Prostate gland (tissue), 2 donors: Measurements from ENCODE around the gene AFF2. TPM values are rescaled to one million over a fixed set of nuclear protein-coding genes. Genes with fewer than 3 reads are reported as not detected.
A peak's percentile ranks its signal among the peaks of the same experiment; 100 is the strongest.

Source experiments
- DNase-seq: peaks from one replicate; pipeline ENCODE4 v3.0.0-alpha.2; 2019; ENCODE audit warnings: low spot score
- H3K27ac ChIP-seq, 2 donors: fragments of 200-600 bp; sonication (generic); 2 replicates each; pipeline ENCODE4 v1.5.1; 2017 to 2019
- H3K27me3 ChIP-seq: fragments of 200-600 bp; sonication (generic); replicated peaks from 2 replicates; pipeline ENCODE4 v1.5.1; 2019; ENCODE audit not compliant: insufficient read depth
- H3K36me3 ChIP-seq, 2 donors: fragments of 200-600 bp; sonication (generic); 1 replicate in 1 of 2; 2 replicates in 1 of 2; pipeline versions ENCODE4 v1.5.1 to v1.8.1; 2017 to 2019
- H3K4me1 ChIP-seq: fragments of 200-600 bp; sonication (generic); replicated peaks from 2 replicates; pipeline ENCODE4 v1.5.1; 2019
- H3K4me3 ChIP-seq, 2 donors: fragments of 200-600 bp; sonication (generic); 2 replicates each; pipeline ENCODE4 v1.5.1; 2017 to 2019
- H3K9me3 ChIP-seq: fragments of 200-600 bp; sonication (generic); 2 replicates; pipeline ENCODE4 v1.5.1; 2017
- CTCF ChIP-seq, 4 experiments: fragments of 200-600 bp in 2 of 4; fragments of 450-650 bp in 2 of 4; sonication (generic) in 2 of 4; IDR thresholded peaks; 1 replicate in 3 of 4; 2 replicates in 1 of 4; pipeline ENCODE4 v1.5.1; 2016 to 2019; ENCODE audit warnings: antibody characterized with exemption in 4 of 4, mild to moderate bottlenecking in 2 of 4, moderate library complexity in 2 of 4
- POLR2A ChIP-seq: fragments of 450-650 bp; IDR thresholded peaks from one replicate; pipeline ENCODE4 v1.6.1; 2016; ENCODE audit warnings: antibody characterized with exemption, mild to moderate bottlenecking
- POLR2AphosphoS5 ChIP-seq: sonication (generic); formaldehyde crosslinking; IDR thresholded peaks from one replicate; pipeline ENCODE4 v1.6.1; 2017; ENCODE audit warnings: antibody characterized with exemption
- WGBS: methylation state at CpG from one replicate; pipeline ENCODE4 v1.1.5; 2018; 5-methylcytosine and 5-hydroxymethylcytosine counted together
- intact Hi-C: fragments of 100-400 bp; cut with DNase I; formaldehyde crosslinking; loops from one replicate; pipeline ENCODE4 v1.14.2; 2022
- total RNA-seq, 2 donors: library from RNA; depleted of rRNA; stranded (reverse); fragments of >200 nt; gene quantifications; one replicate each; pipeline ENCODE4 v1.1.0, GENCODE V29; 2016

AFF2 gene
- 10 to 100 TPM in 1 of 2 donors, under 1 TPM in 1; 0.27 to 22.2 TPM for total RNA-seq

GRCh38 chrX:148500423-148501385, at the start of gene AFF2:
AFF2 (plus strand) TSS chrX:148500617; CDS start chrX:148501098, 481 bp downstream.
- peak within 1 kb of the TSS; percentile 21 to 22 for H3K4me3 ChIP-seq
- no peak within 1 kb of the TSS for H3K27ac ChIP-seq
- no peaks in the 10 kb centered on the region for H3K27me3 ChIP-seq
- no peaks in the 10 kb centered on the region for H3K36me3 ChIP-seq
- intact Hi-C loops: no loop called here
- H3K9me3 ChIP-seq: no peaks in the 10 kb centered on the region
- H3K4me1 ChIP-seq: no peaks in the 10 kb centered on the region
- DNase-seq: no peak
- TF ChIP-seq CTCF (IDR thresholded peaks at IDR 0.05) (no peak), POLR2A (no peak), POLR2AphosphoS5 (no peak)
- 1% methylated on average over 28 of the region's 115 CpGs for WGBS

- no peaks in the 10 kb centered on the region for H3K27me3 ChIP-seq
- DNase-seq: no peak
- no peaks in the 10 kb centered on the region for H3K9me3 ChIP-seq
- WGBS: 36% methylated on average over 3 of the region's 3 CpGs
- H3K4me3 ChIP-seq: no peak overlapping the region
- H3K27ac ChIP-seq: no peak overlapping the region
- H3K4me1 ChIP-seq: no peaks in the 10 kb centered on the region
- TF ChIP-seq CTCF (IDR thresholded peaks at IDR 0.05) (no peak), POLR2AphosphoS5 (no peak), POLR2A (no peak)
- no peaks in the 10 kb centered on the region for H3K36me3 ChIP-seq
- intact Hi-C loops: no loop called here
Observed at GRCh38 chrX:148457279-148457678, 43.1 kb upstream of the AFF2 start.

GRCh38 chrX:148459343-148459742, 41.1 kb upstream of the AFF2 start:
- DNase-seq: no peak
- no peaks in the 10 kb centered on the region for H3K27me3 ChIP-seq
- no peaks in the 10 kb centered on the region for H3K4me1 ChIP-seq
- no peak overlapping the region for H3K27ac ChIP-seq
- intact Hi-C loops: no loop called here
- no peaks in the 10 kb centered on the region for H3K36me3 ChIP-seq
- no peak for TF ChIP-seq POLR2AphosphoS5
- TF ChIP-seq POLR2A: no peak
- no peak for TF ChIP-seq CTCF (IDR thresholded peaks at IDR 0.05)
- no peaks in the 10 kb centered on the region for H3K9me3 ChIP-seq
- H3K4me3 ChIP-seq: no peak overlapping the region
- WGBS: 69% methylated on average over 4 of the region's 4 CpGs

GRCh38 chrX:148466292-148466691, 34.1 kb upstream of the AFF2 start:
- intact Hi-C loops: no loop called here
- no peak for TF ChIP-seq POLR2AphosphoS5
- TF ChIP-seq CTCF (IDR thresholded peaks at IDR 0.05): no peak
- no peak for TF ChIP-seq POLR2A
- Histone ChIP-seq H3K4me1 (no peaks in the 10 kb centered on the region), H3K27ac (no peak overlapping the region), H3K36me3 (no peaks in the 10 kb centered on the region), H3K9me3 (no peaks in the 10 kb centered on the region), H3K27me3 (no peaks in the 10 kb centered on the region), H3K4me3 (no peak overlapping the region)
- 56% methylated on average over 4 of the region's 4 CpGs for WGBS
- DNase-seq: no peak

GRCh38 chrX:148470324-148470723, 30.1 kb upstream of the AFF2 start:
- Histone ChIP-seq H3K4me1 (no peaks in the 10 kb centered on the region), H3K27ac (no peak overlapping the region), H3K9me3 (no peaks in the 10 kb centered on the region), H3K36me3 (no peaks in the 10 kb centered on the region), H3K27me3 (no peaks in the 10 kb centered on the region), H3K4me3 (no peak overlapping the region)
- WGBS: 89% methylated on average over 2 of the region's 2 CpGs
- intact Hi-C loops: no loop called here
- DNase-seq: no peak
- no peak for TF ChIP-seq CTCF (IDR thresholded peaks at IDR 0.05)
